ENCODE measurements around the gene B2M.
"Not testable (repeated sequence)": the region's sequence is repeated elsewhere in the genome, so short reads cannot be mapped to it uniquely, and the experiment has no call there.

- not testable (repeated sequence) for TF ChIP-seq POLR2A (IDR thresholded peaks at IDR 0.05; ENCODE audit: low read length); GATA1 (IDR thresholded peaks at IDR 0.05; ENCODE audit: low read depth, low read length)
These were observed 28.3 kb upstream of the B2M start for GRCh38 chr15:44682809-44683682.

Data from erythroblast (primary cell).